Stomach smooth muscle (tissue), 2 donors: ENCODE results near the gene TMEM240.
"Not testable (repeated sequence)": the region's sequence is repeated elsewhere in the genome, so short reads cannot be mapped to it uniquely, and the experiment has no call there.

Experiments used
- H3K27ac ChIP-seq: one replicate; pipeline ENCODE4 v1.7.0; 2013; ENCODE audit warnings: mild to moderate bottlenecking, low read length, inconsistent platforms
- H3K27me3 ChIP-seq, 2 donors: one replicate each; pipeline ENCODE4 v1.7.0; 2013; ENCODE audit warnings: low read length in 2 of 2; ENCODE audit not compliant: insufficient read depth in 2 of 2, control insufficient read depth in 1 of 2
- H3K36me3 ChIP-seq, 2 donors: one replicate each; pipeline ENCODE4 v1.7.0; 2013; ENCODE audit warnings: low read length in 2 of 2; ENCODE audit not compliant: control insufficient read depth in 2 of 2, insufficient read depth in 2 of 2
- H3K4me1 ChIP-seq: one replicate; pipeline ENCODE4 v1.7.0; 2013; ENCODE audit warnings: low read length; ENCODE audit not compliant: control insufficient read depth, insufficient read depth
- H3K4me3 ChIP-seq, 2 donors: one replicate each; pipeline ENCODE4 v1.7.0; 2013; ENCODE audit warnings: low read length in 2 of 2
- H3K9ac ChIP-seq, 2 donors: one replicate each; pipeline ENCODE4 v1.7.0; 2013; ENCODE audit warnings: low read length in 2 of 2, mild to moderate bottlenecking in 1 of 2
- H3K9me3 ChIP-seq, 2 donors: one replicate each; pipeline ENCODE4 v1.7.0; 2013; ENCODE audit warnings: low read length in 2 of 2; ENCODE audit not compliant: control insufficient read depth in 2 of 2
- donor health status: healthy.
- donor health status: Pancreatic carcinoma.

TMEM240 gene

GRCh38 chr1:1567152-1567875 is 26.9 kb upstream of the TMEM240 start:
- Histone ChIP-seq H3K9ac (no peak overlapping the region), H3K36me3 (peaks cover 24 to 28% of the 10 kb centered on the region in 2 donors), H3K4me3 (no peak overlapping the region), H3K4me1 (peaks cover 10% of the 10 kb centered on the region), H3K9me3 (no peaks in the 10 kb centered on the region), H3K27me3 (no peaks in the 10 kb centered on the region), H3K27ac (no peak overlapping the region)

GRCh38 chr1:1565340-1565739 is 24.9 kb upstream of the TMEM240 start:
- Histone ChIP-seq H3K9ac (no peak overlapping the region), H3K36me3 (peaks cover 32 to 36% of the 10 kb centered on the region in 2 donors), H3K27me3 (no peaks in the 10 kb centered on the region), H3K27ac (no peak overlapping the region), H3K4me1 (peaks cover 8% of the 10 kb centered on the region), H3K4me3 (no peak overlapping the region), H3K9me3 (no peaks in the 10 kb centered on the region)

- H3K36me3 ChIP-seq, result peaks cover 32 to 37% of the 10 kb centered on the region in 2 donors
- no peaks in the 10 kb centered on the region for H3K27me3 ChIP-seq
- H3K27ac ChIP-seq, result no peak overlapping the region
- H3K9ac ChIP-seq, result no peak overlapping the region
- H3K4me3 ChIP-seq, result no peak overlapping the region
- H3K9me3 ChIP-seq, result no peaks in the 10 kb centered on the region
- peaks cover 3% of the 10 kb centered on the region for H3K4me1 ChIP-seq
Observed at GRCh38 chr1:1564268-1564667, 23.8 kb upstream of the TMEM240 start.

DNA sequence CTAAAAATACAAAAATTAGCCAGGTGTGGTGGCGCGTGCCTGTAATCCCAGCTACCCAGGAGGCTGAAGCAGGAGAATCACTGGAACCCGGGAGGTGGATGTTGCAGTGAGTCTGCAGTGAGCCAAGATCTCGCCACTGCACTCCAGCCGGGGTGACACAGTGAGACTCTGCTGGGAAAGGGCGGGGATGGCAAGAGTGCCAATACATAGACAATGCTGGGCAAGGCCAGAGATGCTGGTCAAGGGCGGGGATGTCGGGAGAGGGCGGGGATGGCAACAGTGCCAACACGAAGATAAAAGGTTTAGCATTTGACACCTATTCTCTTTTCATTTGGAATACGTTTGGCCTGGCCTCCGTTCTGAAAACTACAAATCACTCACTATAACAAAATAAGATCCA is 23.3 kb upstream of the TMEM240 start:
- H3K27me3 ChIP-seq, result no peaks in the 10 kb centered on the region
- H3K27ac ChIP-seq, result no peak overlapping the region
- H3K4me3 ChIP-seq, result no peak overlapping the region

DNA sequence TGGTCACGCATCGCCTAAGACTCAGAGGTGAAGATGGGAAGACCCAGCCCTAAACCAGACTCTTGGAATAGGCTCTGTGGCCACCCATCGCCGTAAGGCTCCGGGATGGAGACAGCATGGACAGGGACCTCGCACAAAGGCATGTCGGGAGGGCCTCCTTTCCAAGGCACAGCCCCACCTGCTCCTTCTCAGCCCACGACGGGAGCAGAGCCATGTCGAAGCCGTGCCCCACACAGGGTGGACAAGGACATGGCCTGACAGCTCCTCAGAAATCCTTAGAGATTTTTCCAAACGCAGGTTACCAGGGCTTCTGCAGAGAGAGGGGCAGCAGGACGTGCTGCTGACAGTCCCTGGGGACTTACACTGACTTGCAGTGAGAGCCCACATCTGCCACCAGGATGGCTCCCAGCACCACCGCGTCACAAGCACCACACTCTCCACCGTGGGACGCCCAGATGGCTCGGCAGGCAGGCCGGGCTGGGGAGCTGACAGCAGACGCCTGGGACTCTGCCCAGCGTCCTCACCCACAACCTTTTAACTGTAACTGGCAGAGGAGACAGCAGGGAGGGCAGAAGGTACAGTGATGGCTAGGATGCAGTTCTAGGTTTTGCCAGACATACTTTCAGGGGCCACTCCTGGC is 22.3 kb upstream of the TMEM240 start:
- H3K36me3 ChIP-seq, result peaks cover 32 to 39% of the 10 kb centered on the region in 2 donors

More for the DNA sequence above, 23.3 kb upstream of the TMEM240 start:
- Histone ChIP-seq H3K4me1 (peaks cover 3% of the 10 kb centered on the region), H3K36me3 (peaks cover 32 to 37% of the 10 kb centered on the region in 2 donors), H3K9me3 (no peaks in the 10 kb centered on the region), H3K9ac (no peak overlapping the region)

GRCh38 chr1:1561801-1562470 is 21.5 kb upstream of the TMEM240 start:
- Histone ChIP-seq H3K36me3 (peaks cover 32 to 39% of the 10 kb centered on the region in 2 donors), H3K27ac (no peak overlapping the region), H3K9ac (no peak overlapping the region), H3K4me3 (no peak overlapping the region), H3K4me1 (peaks cover 2% of the 10 kb centered on the region), H3K9me3 (no peaks in the 10 kb centered on the region), H3K27me3 (no peaks in the 10 kb centered on the region)

More for the DNA sequence above, 22.3 kb upstream of the TMEM240 start:
- H3K9me3 ChIP-seq, result no peaks in the 10 kb centered on the region
- H3K27me3 ChIP-seq, result no peaks in the 10 kb centered on the region
- H3K27ac ChIP-seq, result no peak overlapping the region
- H3K4me1 ChIP-seq, result peaks cover 3% of the 10 kb centered on the region
- H3K4me3 ChIP-seq, result no peak overlapping the region
- no peak overlapping the region for H3K9ac ChIP-seq

DNA sequence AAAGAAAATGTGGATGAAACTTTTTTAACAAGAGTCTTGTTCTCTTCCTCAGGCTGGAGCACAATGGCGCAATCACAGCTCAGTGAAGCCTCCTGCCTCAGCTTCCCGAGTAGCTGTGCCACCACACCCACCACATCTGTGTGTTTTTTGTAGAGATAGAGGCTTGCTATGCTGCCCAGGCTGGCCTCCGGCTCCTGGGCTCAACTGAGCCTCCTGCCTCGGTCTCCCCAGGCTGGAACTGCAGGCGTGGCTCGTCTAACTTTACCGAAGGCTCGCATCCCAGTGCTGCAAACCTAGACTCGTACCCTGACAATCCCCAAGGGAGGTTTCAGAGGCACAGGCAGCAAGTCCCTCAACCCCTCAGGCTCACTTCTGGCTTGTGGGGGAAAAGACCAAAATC is 19.8 kb upstream of the TMEM240 start:
- H3K4me3 ChIP-seq, result no peak overlapping the region
- H3K27ac ChIP-seq, result no peak overlapping the region
- H3K9ac ChIP-seq, result no peak overlapping the region
- H3K4me1 ChIP-seq, result no peaks in the 10 kb centered on the region
- no peaks in the 10 kb centered on the region for H3K9me3 ChIP-seq
- H3K27me3 ChIP-seq, result no peaks in the 10 kb centered on the region
- peaks cover 27 to 36% of the 10 kb centered on the region in 2 donors for H3K36me3 ChIP-seq

- H3K36me3 ChIP-seq, result peaks cover 20 to 31% of the 10 kb centered on the region in 2 donors
- H3K9me3 ChIP-seq, result no peaks in the 10 kb centered on the region
- H3K9ac ChIP-seq, result no peak overlapping the region
- peaks cover 4% of the 10 kb centered on the region for H3K4me1 ChIP-seq
- H3K4me3 ChIP-seq, result no peak overlapping the region
- H3K27me3 ChIP-seq, result no peaks in the 10 kb centered on the region
- no peak overlapping the region for H3K27ac ChIP-seq
Observed at GRCh38 chr1:1559066-1559465, 18.6 kb upstream of the TMEM240 start.

GRCh38 chr1:1558591-1558990 is 18.2 kb upstream of the TMEM240 start:
- peaks cover 4% of the 10 kb centered on the region for H3K4me1 ChIP-seq
- H3K27me3 ChIP-seq, result no peaks in the 10 kb centered on the region
- H3K9ac ChIP-seq, result no peak overlapping the region

GRCh38 chr1:1557688-1558087 is 17.3 kb upstream of the TMEM240 start:
- H3K4me3 ChIP-seq, H3K27me3 ChIP-seq, H3K9ac ChIP-seq, H3K4me1 ChIP-seq, H3K9me3 ChIP-seq, H3K27ac ChIP-seq: not testable (repeated sequence)
- H3K36me3 ChIP-seq, result peaks cover 11 to 21% of the 10 kb centered on the region in 2 donors

More at GRCh38 chr1:1558591-1558990, 18.2 kb upstream of the TMEM240 start:
- Histone ChIP-seq H3K4me3 (no peak overlapping the region), H3K27ac (no peak overlapping the region), H3K36me3 (peaks cover 15 to 26% of the 10 kb centered on the region in 2 donors), H3K9me3 (no peaks in the 10 kb centered on the region)
